CD4-positive, alpha-beta memory T cell (primary cell): ENCODE results near the gene IGF2BP2. TPM values are rescaled to one million over a fixed set of nuclear protein-coding genes. Genes with fewer than 3 reads are reported as not detected.
"Not testable (repeated sequence)": the region's sequence is repeated elsewhere in the genome, so short reads cannot be mapped to it uniquely, and the experiment has no call there.

ENCODE experiments used
- CTCF ChIA-PET: fragments of 350-600 bp; sonication (Branson Sonifier 250); formaldehyde crosslinking; loops from one replicate; lab custom pipeline; 2021; ENCODE audit warnings: inconsistent platforms; ENCODE audit not compliant: partially characterized antibody; lab: Charles Lee
- POLR2A ChIA-PET: fragments of 350-600 bp; sonication (Branson Sonifier 250); formaldehyde crosslinking; loops from one replicate; lab custom pipeline; 2021; ENCODE audit not compliant: partially characterized antibody; lab: Charles Lee
- DNase-seq, 5 donors: peaks; one replicate each; pipeline versions ENCODE4 v3.0.0 to v3.0.0-alpha.2; 2020 to 2022; ENCODE audit warnings: mixed read lengths in 1 of 5
- H3K27ac ChIP-seq: one replicate; pipeline ENCODE4 v1.7.0; 2013; ENCODE audit warnings: low read depth, low read length
- H3K27me3 ChIP-seq: 2 replicates; pipeline ENCODE4 v1.7.0; 2013; ENCODE audit warnings: mild to moderate bottlenecking, low read length, moderate library complexity; ENCODE audit not compliant: insufficient read depth
- H3K36me3 ChIP-seq: 2 replicates; pipeline ENCODE4 v1.7.0; 2013; ENCODE audit warnings: mild to moderate bottlenecking, low read length, moderate library complexity; ENCODE audit not compliant: insufficient read depth
- H3K4me1 ChIP-seq: 2 replicates; pipeline ENCODE4 v1.7.0; 2013; ENCODE audit warnings: mild to moderate bottlenecking, low read length, moderate library complexity; ENCODE audit not compliant: insufficient read depth
- H3K4me3 ChIP-seq, 2 donors: one replicate each; pipeline ENCODE4 v1.7.0; 2013; ENCODE audit warnings: low read length in 2 of 2, mild to moderate bottlenecking in 1 of 2
- H3K9me3 ChIP-seq, 2 donors: one replicate each; pipeline ENCODE4 v1.7.0; 2013; ENCODE audit warnings: low read length in 2 of 2, control low read depth in 1 of 2; ENCODE audit not compliant: control insufficient read depth in 1 of 2
- H3K27ac Mint-ChIP-seq, 7 donors: one replicate each; pipeline ENCODE4 v1.8.0; 2020 to 2021; ENCODE audit warnings: mixed read lengths in 7 of 7, mild to moderate bottlenecking in 6 of 7, inconsistent platforms in 3 of 7, moderate library complexity in 3 of 7
- H3K27me3 Mint-ChIP-seq, 2 donors: one replicate each; pipeline ENCODE4 v1.8.0; 2020 to 2021; ENCODE audit warnings: mixed read lengths in 2 of 2
- H3K36me3 Mint-ChIP-seq, 2 donors: one replicate each; pipeline ENCODE4 v1.8.0; 2020 to 2021; ENCODE audit warnings: mixed read lengths in 2 of 2, inconsistent platforms in 1 of 2, mild to moderate bottlenecking in 1 of 2
- H3K4me1 Mint-ChIP-seq, 4 donors: one replicate each; pipeline ENCODE4 v1.8.0; 2020 to 2021; ENCODE audit warnings: mixed read lengths in 4 of 4, mild to moderate bottlenecking in 1 of 4
- H3K4me3 Mint-ChIP-seq, 8 donors: one replicate each; pipeline ENCODE4 v1.8.0; 2020 to 2021; ENCODE audit warnings: mixed read lengths in 8 of 8, mild to moderate bottlenecking in 7 of 8, moderate library complexity in 6 of 8, inconsistent platforms in 3 of 8
- H3K9me3 Mint-ChIP-seq, 8 donors: one replicate each; pipeline ENCODE4 v1.8.0; 2020 to 2021; ENCODE audit warnings: mixed read lengths in 8 of 8, mild to moderate bottlenecking in 5 of 8, inconsistent platforms in 3 of 8, moderate library complexity in 1 of 8
- intact Hi-C: fragments of 100-400 bp; cut with micrococcal nuclease; formaldehyde crosslinking; loops from one replicate; pipeline ENCODE4 v1.15.1; 2023
- polyA plus RNA-seq, 2 donors: library from polyadenylated mRNA; unstranded; fragments of 300-500 nt; fragmentation: Illumina TruSeq; gene quantifications; one replicate each; pipeline ENCODE4 v1.2.3, GENCODE V29; 2021
- total RNA-seq, 2 experiments: library from RNA; stranded (reverse); gene quantifications; one replicate each; pipeline ENCODE4 v1.2.3, GENCODE V29; 2021

The IGF2BP2 gene
- total and polyA plus RNA-seq, 4 experiments from 2014 or later = not detected

DNA sequence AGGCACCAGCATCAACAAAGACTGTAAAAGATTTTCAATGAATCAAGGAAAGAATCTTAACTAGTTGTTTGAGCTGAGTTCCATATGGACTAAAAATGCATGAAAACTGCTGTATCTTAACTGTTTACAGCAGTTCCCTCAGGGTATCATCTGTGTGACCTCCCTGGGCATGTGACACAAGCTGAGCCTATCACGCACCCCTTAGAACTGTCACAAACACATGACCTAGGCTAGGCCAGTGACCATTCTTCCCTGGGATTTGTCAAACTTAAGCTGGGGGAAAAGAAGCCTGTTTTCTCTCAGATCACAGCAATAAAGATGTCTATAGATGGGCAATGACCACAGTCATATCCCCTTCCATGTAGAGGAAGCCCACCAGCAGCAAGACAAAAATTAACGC, 35.7 kb downstream of the IGF2BP2 start:
- no peak overlapping the region for H3K4me3 Mint-ChIP-seq
- Histone ChIP-seq H3K27me3 (peaks cover 3% of the 10 kb centered on the region), H3K9me3 (no peaks in the 10 kb centered on the region), H3K27ac (no peak overlapping the region), H3K4me1 (no peaks in the 10 kb centered on the region), H3K4me3 (no peak overlapping the region), H3K36me3 (no peaks in the 10 kb centered on the region)
- no peaks in the 10 kb centered on the region for H3K4me1 Mint-ChIP-seq
- no peaks in the 10 kb centered on the region for H3K9me3 Mint-ChIP-seq
- intact Hi-C loops = no loop called here
- H3K36me3 Mint-ChIP-seq = no peaks in the 10 kb centered on the region
- no peak for DNase-seq
- H3K27ac Mint-ChIP-seq = no peak overlapping the region
- CTCF ChIA-PET = interaction anchor here (0.7 kb wide), 1 partner anchor 1251 kb away, joined by 4 read pairs; no protein-coding TSS in a partner anchor
- POLR2A ChIA-PET = no interaction called here
- peaks cover 4 to 6% of the 10 kb centered on the region in 2 donors for H3K27me3 Mint-ChIP-seq

DNA sequence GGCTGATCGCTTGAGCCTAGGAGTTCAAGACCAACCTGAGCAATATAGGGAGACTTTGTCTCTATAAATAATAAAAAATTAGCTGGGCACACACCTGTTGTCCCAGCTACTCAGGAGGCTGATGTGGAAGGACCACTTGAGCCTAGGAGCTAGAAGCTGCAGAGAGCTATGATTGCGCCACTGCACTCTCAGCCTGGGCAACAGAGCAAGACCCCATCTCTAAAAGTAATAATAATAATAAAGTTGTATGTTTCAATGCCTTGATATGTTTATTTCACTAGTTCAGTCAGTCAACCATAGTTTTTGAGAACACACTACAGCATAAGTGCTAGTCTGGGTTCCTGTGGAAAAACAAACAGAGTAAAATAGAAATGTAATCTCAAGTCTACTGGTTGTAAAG, 36.5 kb downstream of the IGF2BP2 start:
- no peak overlapping the region for H3K27ac ChIP-seq
- ChIA-PET CTCF (no interaction called here), POLR2A (no interaction called here)

DNA sequence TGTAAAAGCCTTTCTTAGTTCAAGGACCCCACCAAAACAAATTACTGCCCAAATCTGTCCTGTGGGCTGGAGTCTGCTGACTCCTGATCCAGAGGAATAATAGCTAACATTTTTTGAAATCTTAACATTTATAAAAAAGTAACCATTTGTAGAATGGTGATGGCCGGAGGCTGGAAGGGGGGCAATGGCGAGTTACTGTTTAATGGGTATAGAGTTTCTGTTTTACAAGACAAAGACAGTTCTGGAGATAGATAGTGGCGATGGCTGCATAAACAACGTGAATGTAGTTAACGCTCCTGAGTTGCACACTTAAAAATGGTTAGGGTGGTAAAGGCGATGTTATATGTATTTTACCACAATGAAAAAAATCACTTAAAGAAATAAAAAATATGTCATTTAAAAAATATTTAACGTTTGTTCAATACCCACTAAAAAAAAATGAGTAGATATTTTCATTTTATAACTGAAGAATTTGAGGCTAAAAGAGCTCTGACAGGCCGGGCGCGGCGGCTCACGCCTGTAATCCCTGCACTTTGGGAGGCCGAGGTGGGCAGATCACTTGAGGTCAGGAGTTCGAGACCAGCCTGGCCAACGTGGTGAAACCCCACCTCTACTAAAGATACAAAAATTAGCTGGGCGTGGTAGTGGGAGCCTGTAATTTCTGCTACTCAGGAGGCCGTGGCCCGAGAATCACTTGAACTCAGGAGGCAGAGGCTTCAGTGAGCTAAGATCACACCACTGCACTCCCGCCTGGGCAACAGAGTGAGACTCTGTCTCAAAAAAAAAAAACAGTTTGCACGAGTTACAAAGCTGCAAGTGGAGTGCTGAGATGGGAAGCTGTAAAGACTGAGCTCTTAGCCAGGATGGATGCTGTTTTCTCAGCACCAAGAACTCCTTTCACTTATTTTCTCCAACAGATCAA, 37.6 kb downstream of the IGF2BP2 start:
- H3K4me1 Mint-ChIP-seq = no peaks in the 10 kb centered on the region
- CTCF ChIA-PET = interaction anchor here (1.1 kb wide), 1 partner anchor 19 kb away, joined by 5 read pairs; no protein-coding TSS in a partner anchor
- no peak overlapping the region for H3K4me3 Mint-ChIP-seq
- no peaks in the 10 kb centered on the region for H3K9me3 Mint-ChIP-seq
- H3K27ac Mint-ChIP-seq = no peak overlapping the region
- H3K36me3 ChIP-seq = no peaks in the 10 kb centered on the region
- POLR2A ChIA-PET = no interaction called here
- no peaks in the 10 kb centered on the region for H3K9me3 ChIP-seq
- no peak overlapping the region for H3K27ac ChIP-seq
- H3K27me3 Mint-ChIP-seq = peaks cover 6 to 11% of the 10 kb centered on the region in 2 donors
- no peaks in the 10 kb centered on the region for H3K4me1 ChIP-seq
- H3K4me3 ChIP-seq = no peak overlapping the region
- intact Hi-C loops = no loop called here
- DNase-seq = no peak
- peaks cover 3% of the 10 kb centered on the region for H3K27me3 ChIP-seq
- H3K36me3 Mint-ChIP-seq = no peaks in the 10 kb centered on the region

More for the DNA sequence above, 36.5 kb downstream of the IGF2BP2 start:
- Mint-ChIP-seq H3K9me3 (no peaks in the 10 kb centered on the region), H3K4me1 (no peaks in the 10 kb centered on the region), H3K27me3 (peaks cover 4 to 7% of the 10 kb centered on the region in 2 donors), H3K27ac (no peak overlapping the region), H3K4me3 (no peak overlapping the region), H3K36me3 (no peaks in the 10 kb centered on the region)
- Histone ChIP-seq H3K36me3 (no peaks in the 10 kb centered on the region), H3K27me3 (peaks cover 3% of the 10 kb centered on the region), H3K4me1 (no peaks in the 10 kb centered on the region), H3K9me3 (no peaks in the 10 kb centered on the region), H3K4me3 (no peak overlapping the region)
- no peak for DNase-seq
- intact Hi-C loops = no loop called here

DNA sequence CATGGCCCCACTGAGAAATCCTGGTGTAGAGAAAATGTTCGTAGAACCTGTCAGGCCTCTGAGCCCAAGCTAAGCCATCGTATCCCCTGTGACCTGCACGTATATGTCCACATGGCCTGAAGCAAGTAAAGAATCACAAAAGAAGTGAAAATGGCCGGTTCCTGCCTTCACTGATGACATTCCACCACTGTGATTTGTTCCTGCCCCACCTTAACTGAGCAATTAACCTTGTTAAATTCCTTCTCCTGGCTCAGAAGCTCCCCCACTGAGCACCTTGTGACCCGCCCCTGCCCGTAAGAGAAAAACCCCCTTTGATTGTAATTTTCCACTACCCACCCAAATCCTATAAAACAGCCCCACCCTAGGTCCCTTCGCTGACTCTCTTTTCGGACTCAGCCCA, 38.6 kb downstream of the IGF2BP2 start:
- H3K4me3 ChIP-seq, intact Hi-C loops, H3K9me3 Mint-ChIP-seq, CTCF ChIA-PET, H3K4me1 Mint-ChIP-seq, H3K4me1 ChIP-seq, H3K36me3 Mint-ChIP-seq, H3K27ac ChIP-seq, H3K4me3 Mint-ChIP-seq, H3K27ac Mint-ChIP-seq, DNase-seq, H3K27me3 ChIP-seq, H3K36me3 ChIP-seq, H3K9me3 ChIP-seq, POLR2A ChIA-PET: not testable (repeated sequence)
- peaks cover 6 to 11% of the 10 kb centered on the region in 2 donors for H3K27me3 Mint-ChIP-seq

GRCh38 chr3:185784317-185784716, 40.5 kb downstream of the IGF2BP2 start:
- H3K9me3 Mint-ChIP-seq = no peaks in the 10 kb centered on the region
- no peaks in the 10 kb centered on the region for H3K36me3 ChIP-seq
- H3K27me3 ChIP-seq = peaks cover 3% of the 10 kb centered on the region
- no peaks in the 10 kb centered on the region for H3K4me1 ChIP-seq
- peaks cover 6 to 15% of the 10 kb centered on the region in 2 donors for H3K27me3 Mint-ChIP-seq
- ChIA-PET POLR2A (no interaction called here), CTCF (interaction anchor here (1.1 to 2.0 kb wide), 2 partner anchors 9 to 16 kb away, joined by 3 to 5 read pairs; no protein-coding TSS in a partner anchor)
- intact Hi-C loops = no loop called here
- no peak overlapping the region for H3K4me3 ChIP-seq
- H3K4me3 Mint-ChIP-seq = no peak overlapping the region
- no peaks in the 10 kb centered on the region for H3K36me3 Mint-ChIP-seq
- no peaks in the 10 kb centered on the region for H3K4me1 Mint-ChIP-seq
- H3K27ac Mint-ChIP-seq = no peak overlapping the region
- no peaks in the 10 kb centered on the region for H3K9me3 ChIP-seq
- no peak overlapping the region for H3K27ac ChIP-seq
- DNase-seq = no peak

DNA sequence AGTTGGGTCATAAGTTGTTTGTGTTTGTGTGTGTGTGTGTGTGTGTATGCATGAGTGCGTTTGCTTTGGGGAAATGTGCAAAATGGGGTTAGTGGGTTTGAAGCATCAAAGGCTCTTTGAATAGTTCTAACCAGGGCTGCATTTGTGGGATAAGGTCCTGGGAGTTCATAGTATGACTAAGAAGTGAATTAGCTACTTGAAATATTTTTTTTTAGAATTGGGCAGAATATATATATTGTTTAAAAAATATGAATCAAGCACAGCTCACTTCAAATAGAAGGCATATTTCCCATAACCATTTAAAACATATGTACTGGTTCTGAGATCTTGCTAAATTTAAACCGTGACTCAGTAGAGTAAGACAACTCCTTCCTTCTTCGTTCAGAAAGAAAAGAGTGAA, 43.1 kb downstream of the IGF2BP2 start:
- intact Hi-C loops = no loop called here
- POLR2A ChIA-PET = no interaction called here
- H3K4me1 Mint-ChIP-seq = no peaks in the 10 kb centered on the region
- DNase-seq = no peak
- no peak overlapping the region for H3K27ac ChIP-seq
- no peaks in the 10 kb centered on the region for H3K36me3 Mint-ChIP-seq
- no peak overlapping the region for H3K4me3 ChIP-seq
- no peak overlapping the region for H3K27ac Mint-ChIP-seq
- H3K4me1 ChIP-seq = no peaks in the 10 kb centered on the region
- no peaks in the 10 kb centered on the region for H3K36me3 ChIP-seq
- no peaks in the 10 kb centered on the region for H3K9me3 Mint-ChIP-seq
- peaks cover 9 to 13% of the 10 kb centered on the region in 2 donors for H3K27me3 Mint-ChIP-seq
- H3K4me3 Mint-ChIP-seq = no peak overlapping the region
- CTCF ChIA-PET = interaction anchor here (3.2 kb wide), 1 partner anchor 13 kb away, joined by 15 read pairs; no protein-coding TSS in a partner anchor
- H3K9me3 ChIP-seq = no peaks in the 10 kb centered on the region
- H3K27me3 ChIP-seq = no peaks in the 10 kb centered on the region

GRCh38 chr3:185779461-185779860, 45.4 kb downstream of the IGF2BP2 start:
- H3K36me3 ChIP-seq = no peaks in the 10 kb centered on the region
- Mint-ChIP-seq H3K4me1 (no peaks in the 10 kb centered on the region), H3K9me3 (peaks cover 0 to 3% (median 0%) of the 10 kb centered on the region in 8 donors), H3K27me3 (peaks cover 12 to 17% of the 10 kb centered on the region in 2 donors), H3K36me3 (no peaks in the 10 kb centered on the region), H3K27ac (no peak overlapping the region), H3K4me3 (no peak overlapping the region)
- no peaks in the 10 kb centered on the region for H3K27me3 ChIP-seq
- H3K4me3 ChIP-seq = no peak overlapping the region
- intact Hi-C loops = no loop called here
- no peaks in the 10 kb centered on the region for H3K4me1 ChIP-seq
- ChIA-PET CTCF (interaction anchor here (1.6 to 3.2 kb wide), 2 partner anchors 11 to 15 kb away, joined by 3 to 15 read pairs; no protein-coding TSS in a partner anchor), POLR2A (no interaction called here)
- DNase-seq = no peak
- no peak overlapping the region for H3K27ac ChIP-seq
- no peaks in the 10 kb centered on the region for H3K9me3 ChIP-seq
